ENCODE measurements around the gene VWA5B2.
A peak's percentile ranks its signal among the peaks of the same experiment; 100 is the strongest.

DNA sequence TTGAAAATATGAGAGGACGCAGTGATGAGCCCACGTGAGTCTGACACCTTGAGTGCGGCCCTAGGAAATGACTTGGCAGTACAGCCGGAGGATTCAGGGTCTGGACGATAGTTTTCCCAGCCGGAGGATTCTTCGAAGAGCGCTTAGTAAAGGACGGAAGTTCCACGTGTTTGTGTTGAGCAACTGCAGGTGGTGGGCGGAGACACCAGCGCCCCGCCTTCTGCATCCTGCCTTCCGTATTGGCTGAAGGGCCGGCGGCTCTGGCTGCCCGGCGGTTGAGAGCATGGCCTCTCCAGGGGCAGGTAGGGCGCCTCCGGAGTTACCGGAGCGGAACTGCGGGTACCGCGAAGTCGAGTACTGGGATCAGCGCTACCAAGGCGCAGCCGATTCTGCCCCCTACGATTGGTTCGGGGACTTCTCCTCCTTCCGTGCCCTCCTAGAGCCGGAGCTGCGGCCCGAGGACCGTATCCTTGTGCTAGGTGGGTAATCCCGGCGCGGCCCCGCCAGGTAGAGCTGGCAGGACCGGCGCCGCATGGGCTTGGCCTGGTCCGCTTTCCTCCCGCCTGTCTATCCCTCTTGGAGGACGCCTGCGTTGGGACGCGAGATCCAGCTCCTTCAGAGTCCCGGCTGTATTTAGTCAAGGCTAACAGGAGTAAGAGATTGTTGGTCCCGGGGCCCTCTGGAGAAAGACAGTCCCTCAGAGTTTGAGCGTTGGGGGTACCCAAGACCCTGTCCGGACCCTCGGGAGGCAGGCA, 20.2 kb downstream of the VWA5B2 start, which contains the start of gene EEF1AKMT4:
- TF ChIP-seq CTCF (IDR thresholded peaks at IDR 0.05) (peak in 5 of 7 experiments; percentile 34 to 49 (median 46)), POLR2A (IDR thresholded peaks at IDR 0.05) (no peak), POLR2AphosphoS5 (IDR thresholded peaks at IDR 0.05) (peak; percentile 42 to 89 (median 74)), EP300 (IDR thresholded peaks at IDR 0.05) (no peak)

Measured in stomach (tissue), 4 donors.